T-helper 17 cell (primary cell): Measurements from ENCODE around the gene CIDEA. TPM values are rescaled to one million over a fixed set of nuclear protein-coding genes. Genes with fewer than 3 reads are reported as not detected.

ENCODE experiments used
- ATAC-seq: fragments of 150-1000 bp; cut with Tn5 transposase; 2 replicates; pipeline ENCODE4 v1.10.0; 2021; ENCODE audit warnings: mild to moderate bottlenecking, moderate library complexity
- DNase-seq, 3 donors: peaks; one replicate each; pipeline versions ENCODE4 v3.0.0 to v3.0.0-alpha.2; 2020 to 2021
- H3K9me3 ChIP-seq: one replicate; pipeline ENCODE4 v1.7.0; 2013; ENCODE audit warnings: low read length, mild to moderate bottlenecking; ENCODE audit not compliant: control insufficient read depth, poor library complexity, severe bottlenecking
- H3K27ac Mint-ChIP-seq: one replicate; pipeline ENCODE4 v1.8.0; 2022; ENCODE audit warnings: mild to moderate bottlenecking, moderate library complexity, mixed read lengths
- H3K27me3 Mint-ChIP-seq: one replicate; pipeline ENCODE4 v1.8.0; 2022; ENCODE audit warnings: mixed read lengths
- H3K36me3 Mint-ChIP-seq: one replicate; pipeline ENCODE4 v1.8.0; 2022; ENCODE audit warnings: low read depth, mixed read lengths
- H3K4me1 Mint-ChIP-seq: one replicate; pipeline ENCODE4 v1.8.0; 2022; ENCODE audit warnings: mild to moderate bottlenecking, mixed read lengths
- H3K4me3 Mint-ChIP-seq: one replicate; pipeline ENCODE4 v1.8.0; 2022; ENCODE audit warnings: mild to moderate bottlenecking, moderate library complexity, mixed read lengths
- total RNA-seq, 4 donors: library from RNA in 2 of 4; stranded (reverse) in 2 of 4; gene quantifications; one replicate each; pipeline ENCODE4 v1.2.3 and lab custom pipeline; 2022 to 2026

The CIDEA gene
- total RNA-seq, 2 donors from 2014 or later = not detected

DNA sequence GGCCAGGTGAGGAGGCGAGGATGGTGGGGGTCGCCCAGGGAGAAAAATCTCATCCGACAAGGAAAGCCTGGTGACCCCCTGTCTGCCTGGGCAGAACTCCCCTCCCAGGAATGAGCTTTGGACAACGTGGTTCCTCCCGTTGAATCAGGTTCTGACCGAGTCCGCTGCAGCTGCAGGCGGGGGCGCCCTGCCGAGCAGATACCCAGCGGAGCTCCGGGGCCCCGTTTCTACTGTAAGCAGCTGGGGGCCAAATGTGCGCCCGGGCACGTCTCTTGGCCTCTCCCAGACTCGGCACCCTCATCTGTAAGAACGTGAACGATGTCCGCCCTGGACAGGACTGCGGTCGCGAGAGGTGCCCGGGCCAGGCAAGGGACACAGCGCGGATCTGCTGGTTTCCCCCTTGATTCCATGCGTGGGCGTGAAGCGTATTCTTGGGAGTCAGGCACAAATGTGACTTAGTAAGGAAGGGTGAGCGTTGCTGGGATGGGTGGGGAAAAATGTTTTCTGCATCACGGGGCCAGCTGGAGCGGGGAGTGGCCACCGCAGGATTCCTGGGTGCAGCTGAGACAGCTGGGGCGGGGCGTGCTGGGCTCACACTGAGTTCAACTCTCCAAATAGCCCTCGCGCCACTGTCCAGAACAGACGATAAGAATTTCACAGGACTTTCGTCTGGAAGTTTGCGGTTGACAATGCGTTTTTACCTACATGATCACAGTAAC, 33.7 kb downstream of the CIDEA start:
- no peaks in the 10 kb centered on the region for H3K9me3 ChIP-seq
- no peak overlapping the region for H3K27ac Mint-ChIP-seq
- peaks cover 5% of the 10 kb centered on the region for H3K4me1 Mint-ChIP-seq
- H3K4me3 Mint-ChIP-seq = no peak overlapping the region
- no peak for DNase-seq
- no peak for ATAC-seq
- peaks cover 62% of the 10 kb centered on the region for H3K27me3 Mint-ChIP-seq
- H3K36me3 Mint-ChIP-seq = peaks cover 6% of the 10 kb centered on the region

DNA sequence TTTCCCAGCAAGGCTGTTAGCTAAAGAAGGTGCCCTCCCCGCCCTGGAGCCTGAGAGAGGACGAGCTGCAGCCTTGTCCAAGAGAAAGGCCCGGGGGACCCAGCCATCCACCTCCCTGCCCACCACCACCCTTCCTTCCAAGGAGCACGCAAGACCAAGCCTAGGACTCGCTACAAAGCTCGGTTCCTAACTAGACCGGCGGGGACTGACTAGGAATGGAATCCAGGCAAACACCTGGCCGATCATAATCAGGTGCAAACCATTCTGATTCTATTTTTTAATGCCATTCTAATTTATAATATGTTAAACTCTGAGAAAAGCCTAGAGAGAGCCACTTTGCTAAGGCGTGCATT, 34.2 kb downstream of the CIDEA start:
- Mint-ChIP-seq H3K4me3 (no peak overlapping the region), H3K27ac (no peak overlapping the region), H3K36me3 (peaks cover 6% of the 10 kb centered on the region), H3K27me3 (peaks cover 61% of the 10 kb centered on the region), H3K4me1 (peaks cover 5% of the 10 kb centered on the region)
- no peaks in the 10 kb centered on the region for H3K9me3 ChIP-seq
- ATAC-seq = no peak
- DNase-seq = no peak

- Mint-ChIP-seq H3K4me3 (no peak overlapping the region), H3K36me3 (peaks cover 6% of the 10 kb centered on the region), H3K4me1 (peaks cover 5% of the 10 kb centered on the region), H3K27me3 (peaks cover 59% of the 10 kb centered on the region), H3K27ac (no peak overlapping the region)
- ATAC-seq = no peak
- no peaks in the 10 kb centered on the region for H3K9me3 ChIP-seq
- DNase-seq = no peak
Measured at GRCh38 chr18:12290086-12290485, 35.9 kb downstream of the CIDEA start.

GRCh38 chr18:12291161-12291560, 37.0 kb downstream of the CIDEA start:
- Mint-ChIP-seq H3K27ac (no peak overlapping the region), H3K4me1 (peaks cover 5% of the 10 kb centered on the region), H3K4me3 (no peak overlapping the region), H3K27me3 (peaks cover 64% of the 10 kb centered on the region), H3K36me3 (peaks cover 6% of the 10 kb centered on the region)
- DNase-seq = no peak
- no peaks in the 10 kb centered on the region for H3K9me3 ChIP-seq
- no peak for ATAC-seq

- no peak for ATAC-seq
- no peaks in the 10 kb centered on the region for H3K9me3 ChIP-seq
- peaks cover 6% of the 10 kb centered on the region for H3K36me3 Mint-ChIP-seq
- H3K27me3 Mint-ChIP-seq = peaks cover 64% of the 10 kb centered on the region
- no peak overlapping the region for H3K27ac Mint-ChIP-seq
- no peak overlapping the region for H3K4me3 Mint-ChIP-seq
- peaks cover 5% of the 10 kb centered on the region for H3K4me1 Mint-ChIP-seq
- no peak for DNase-seq
Measured at GRCh38 chr18:12291690-12292089, 37.5 kb downstream of the CIDEA start.

DNA sequence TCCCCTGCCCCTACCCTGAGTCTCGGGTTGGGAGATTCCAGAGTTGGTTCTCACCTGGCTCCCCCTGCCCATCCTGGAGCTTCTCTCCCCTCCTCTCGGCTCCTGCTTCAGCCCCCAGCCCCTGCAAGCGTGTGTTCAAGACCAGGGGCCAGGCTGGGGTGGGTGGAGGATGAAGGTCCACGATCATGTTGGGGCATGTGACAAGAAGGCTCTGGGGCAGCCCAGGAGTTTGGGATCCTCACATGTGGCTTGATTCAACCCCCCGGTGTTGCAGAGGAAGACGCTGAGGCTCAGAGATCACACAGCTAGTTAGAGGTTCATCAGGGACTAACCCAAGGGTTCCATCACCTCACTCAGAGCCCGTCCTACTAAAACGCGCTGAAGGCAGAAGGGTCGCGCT, 39.7 kb downstream of the CIDEA start:
- H3K9me3 ChIP-seq = no peaks in the 10 kb centered on the region
- H3K4me1 Mint-ChIP-seq = peaks cover 2% of the 10 kb centered on the region
- peaks cover 4% of the 10 kb centered on the region for H3K36me3 Mint-ChIP-seq
- ATAC-seq (no peak), DNase-seq (no peak)
- peaks cover 57% of the 10 kb centered on the region for H3K27me3 Mint-ChIP-seq
- H3K27ac Mint-ChIP-seq = no peak overlapping the region
- no peak overlapping the region for H3K4me3 Mint-ChIP-seq

DNA sequence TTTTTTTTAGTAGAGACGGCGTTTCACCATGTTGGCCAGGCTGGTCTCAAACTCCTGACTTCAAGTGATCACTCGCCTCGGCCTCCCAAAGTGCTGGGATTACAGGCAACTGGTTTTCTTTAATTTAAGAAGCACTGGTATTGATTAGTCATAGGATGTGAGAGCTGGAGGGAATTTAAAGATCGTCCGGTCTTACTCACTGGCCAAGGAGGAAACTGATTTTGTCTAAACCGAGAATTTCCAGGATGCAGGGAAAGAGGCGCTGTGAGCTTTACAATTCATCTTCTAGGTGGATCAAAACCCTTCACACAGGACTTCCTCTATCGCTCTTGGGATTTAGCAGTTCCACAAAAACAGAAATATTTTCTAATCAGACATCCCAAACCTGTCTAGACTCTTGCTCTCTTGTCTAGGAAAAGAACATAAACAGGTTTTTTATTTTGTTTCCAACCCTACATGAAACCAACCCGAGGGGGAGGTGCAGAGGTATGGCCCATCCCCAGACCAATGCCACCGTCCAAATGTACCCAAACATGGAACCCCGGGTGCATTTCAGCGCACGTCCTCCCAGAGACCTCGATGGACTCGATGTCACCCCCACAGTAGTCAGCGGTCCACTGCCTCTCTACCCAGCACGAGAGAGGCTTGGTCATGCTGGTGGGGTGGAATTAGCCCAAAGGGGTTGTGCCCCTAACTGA, 41.4 kb downstream of the CIDEA start:
- DNase-seq = no peak
- Mint-ChIP-seq H3K36me3 (no peaks in the 10 kb centered on the region), H3K27me3 (peaks cover 52% of the 10 kb centered on the region), H3K27ac (no peak overlapping the region), H3K4me1 (no peaks in the 10 kb centered on the region), H3K4me3 (no peak overlapping the region)
- H3K9me3 ChIP-seq = no peaks in the 10 kb centered on the region
- ATAC-seq = no peak

DNA sequence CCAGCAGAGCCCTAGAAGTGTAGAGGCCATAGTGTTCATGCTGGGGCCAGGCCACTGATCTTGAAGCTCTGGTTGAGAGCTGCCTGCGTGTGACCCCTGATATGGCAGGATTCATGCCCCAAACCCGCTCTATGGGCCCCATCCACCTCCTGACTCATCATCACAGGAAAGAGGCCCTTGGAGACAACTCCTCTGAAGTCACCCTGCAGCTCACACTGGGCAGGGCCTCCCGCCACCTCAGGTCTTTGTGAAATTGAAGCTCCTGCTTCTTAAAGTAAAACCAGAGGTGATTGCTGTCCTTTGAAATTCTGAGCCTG, 41.9 kb downstream of the CIDEA start:
- H3K27me3 Mint-ChIP-seq = peaks cover 57% of the 10 kb centered on the region
- ATAC-seq (no peak), DNase-seq (no peak)
- H3K9me3 ChIP-seq = no peaks in the 10 kb centered on the region
- H3K4me1 Mint-ChIP-seq = no peaks in the 10 kb centered on the region
- no peak overlapping the region for H3K4me3 Mint-ChIP-seq
- no peak overlapping the region for H3K27ac Mint-ChIP-seq
- H3K36me3 Mint-ChIP-seq = no peaks in the 10 kb centered on the region

GRCh38 chr18:12296457-12296856, 42.3 kb downstream of the CIDEA start:
- Mint-ChIP-seq H3K4me1 (no peaks in the 10 kb centered on the region), H3K36me3 (no peaks in the 10 kb centered on the region), H3K27me3 (peaks cover 57% of the 10 kb centered on the region), H3K27ac (no peak overlapping the region), H3K4me3 (no peak overlapping the region)
- no peak for DNase-seq
- ATAC-seq = no peak
- no peaks in the 10 kb centered on the region for H3K9me3 ChIP-seq

GRCh38 chr18:12299862-12300261, 45.7 kb downstream of the CIDEA start:
- Mint-ChIP-seq H3K4me1 (no peaks in the 10 kb centered on the region), H3K4me3 (no peak overlapping the region), H3K27ac (no peak overlapping the region), H3K27me3 (peaks cover 49% of the 10 kb centered on the region), H3K36me3 (no peaks in the 10 kb centered on the region)
- DNase-seq (no peak), ATAC-seq (no peak)
- no peaks in the 10 kb centered on the region for H3K9me3 ChIP-seq

- Mint-ChIP-seq H3K36me3 (no peaks in the 10 kb centered on the region), H3K4me1 (no peaks in the 10 kb centered on the region), H3K27ac (no peak overlapping the region), H3K27me3 (peaks cover 60% of the 10 kb centered on the region), H3K4me3 (no peak overlapping the region)
- DNase-seq (no peak), ATAC-seq (no peak)
- H3K9me3 ChIP-seq = no peaks in the 10 kb centered on the region
Measured at GRCh38 chr18:12301263-12302005, 47.3 kb downstream of the CIDEA start.

GRCh38 chr18:12302391-12303147, 48.4 kb downstream of the CIDEA start:
- no peaks in the 10 kb centered on the region for H3K9me3 ChIP-seq
- H3K4me1 Mint-ChIP-seq = peaks cover 6% of the 10 kb centered on the region
- no peak for DNase-seq
- no peak overlapping the region for H3K27ac Mint-ChIP-seq
- H3K27me3 Mint-ChIP-seq = peaks cover 70% of the 10 kb centered on the region
- no peak for ATAC-seq
- no peaks in the 10 kb centered on the region for H3K36me3 Mint-ChIP-seq
- H3K4me3 Mint-ChIP-seq = no peak overlapping the region
